Measurements from ENCODE around the gene ZNF276. TPM values are rescaled to one million over a fixed set of nuclear protein-coding genes. Genes with fewer than 3 reads are reported as not detected.

ZNF276 gene
- polyA plus RNA-seq, 4 donors: 20.9 to 39.6 (median 29.8) TPM

DNA sequence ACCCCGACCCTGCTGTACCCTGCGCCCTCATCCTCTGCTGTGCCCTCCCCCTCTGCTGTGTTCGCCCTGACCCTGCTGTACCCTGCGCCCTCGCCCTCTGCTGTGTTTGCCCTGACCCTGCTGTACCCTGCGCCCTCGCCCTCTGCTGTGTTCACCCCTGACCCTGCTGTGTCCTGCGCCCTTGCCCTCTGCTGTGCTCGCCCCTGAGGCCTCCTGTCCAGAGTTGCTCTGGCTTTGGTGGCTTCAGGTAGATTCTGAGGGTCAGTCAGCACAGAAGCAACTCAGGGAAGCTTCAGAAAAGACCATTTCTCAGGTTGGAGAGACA lies 11.5 kb downstream of the ZNF276 start:
- no peak for DNase-seq (ENCODE audit: low read depth in 4 of 4, low spot score in 2 of 4)

DNA sequence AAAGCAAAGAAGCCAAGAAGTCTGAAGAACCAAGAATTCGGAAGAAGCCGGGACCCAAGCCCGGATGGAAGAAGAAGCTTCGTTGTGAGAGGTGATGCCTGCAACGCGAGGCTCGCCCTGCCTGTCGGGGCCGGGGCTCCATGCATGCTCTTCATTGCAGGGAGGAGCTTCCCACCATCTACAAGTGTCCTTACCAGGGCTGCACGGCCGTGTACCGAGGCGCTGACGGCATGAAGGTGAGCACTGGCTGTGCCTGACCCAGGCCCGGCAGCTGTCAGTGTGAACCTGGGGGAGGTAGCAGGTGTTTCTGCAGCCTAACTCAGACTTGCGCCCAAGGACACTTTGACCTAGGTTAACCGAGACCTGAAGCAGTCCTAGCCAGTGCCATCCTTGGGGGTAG lies 12.0 kb downstream of the ZNF276 start:
- DNase-seq (ENCODE audit: low read depth in 4 of 4, low spot score in 2 of 4): no peak

DNA sequence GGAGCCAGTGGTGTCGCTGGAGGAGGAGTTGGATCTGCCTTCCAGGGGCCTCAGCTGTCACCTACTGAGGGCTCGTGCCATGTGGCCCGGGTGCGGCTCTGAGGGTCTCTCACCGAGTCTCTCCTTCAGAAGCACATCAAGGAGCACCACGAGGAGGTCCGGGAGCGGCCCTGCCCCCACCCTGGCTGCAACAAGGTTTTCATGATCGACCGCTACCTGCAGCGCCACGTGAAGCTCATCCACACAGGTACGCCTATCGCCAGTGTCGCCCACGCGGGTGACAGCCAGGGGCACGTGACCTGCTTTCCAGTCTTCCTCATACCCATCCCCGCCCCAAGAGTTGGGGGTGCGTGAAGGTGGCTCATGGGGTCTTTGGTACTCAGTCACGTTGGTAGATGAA lies 12.5 kb downstream of the ZNF276 start:
- DNase-seq (ENCODE audit: low read depth in 4 of 4, low spot score in 2 of 4): no peak

DNA sequence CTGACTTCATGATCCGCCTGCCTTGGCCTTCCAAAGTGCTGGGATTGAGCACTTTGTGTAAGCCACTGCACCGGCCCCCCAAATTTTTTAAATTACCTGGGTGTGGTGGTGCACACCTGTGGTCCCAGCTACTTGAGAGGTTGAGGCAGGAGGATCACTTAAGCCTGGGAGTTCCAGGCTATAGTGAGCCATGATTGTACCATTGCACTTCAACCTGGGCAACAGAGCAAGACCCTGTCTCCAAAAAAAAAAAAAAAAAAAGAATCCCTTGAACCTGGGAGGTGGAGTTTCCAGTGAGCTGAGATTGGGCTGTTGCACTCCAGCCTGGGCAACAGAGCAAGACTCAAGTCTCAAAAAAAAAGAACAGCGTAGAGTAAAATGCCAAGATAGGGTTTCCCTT lies 15.2 kb downstream of the ZNF276 start:
- DNase-seq (ENCODE audit: low read depth in 4 of 4, low spot score in 2 of 4): no peak

DNA sequence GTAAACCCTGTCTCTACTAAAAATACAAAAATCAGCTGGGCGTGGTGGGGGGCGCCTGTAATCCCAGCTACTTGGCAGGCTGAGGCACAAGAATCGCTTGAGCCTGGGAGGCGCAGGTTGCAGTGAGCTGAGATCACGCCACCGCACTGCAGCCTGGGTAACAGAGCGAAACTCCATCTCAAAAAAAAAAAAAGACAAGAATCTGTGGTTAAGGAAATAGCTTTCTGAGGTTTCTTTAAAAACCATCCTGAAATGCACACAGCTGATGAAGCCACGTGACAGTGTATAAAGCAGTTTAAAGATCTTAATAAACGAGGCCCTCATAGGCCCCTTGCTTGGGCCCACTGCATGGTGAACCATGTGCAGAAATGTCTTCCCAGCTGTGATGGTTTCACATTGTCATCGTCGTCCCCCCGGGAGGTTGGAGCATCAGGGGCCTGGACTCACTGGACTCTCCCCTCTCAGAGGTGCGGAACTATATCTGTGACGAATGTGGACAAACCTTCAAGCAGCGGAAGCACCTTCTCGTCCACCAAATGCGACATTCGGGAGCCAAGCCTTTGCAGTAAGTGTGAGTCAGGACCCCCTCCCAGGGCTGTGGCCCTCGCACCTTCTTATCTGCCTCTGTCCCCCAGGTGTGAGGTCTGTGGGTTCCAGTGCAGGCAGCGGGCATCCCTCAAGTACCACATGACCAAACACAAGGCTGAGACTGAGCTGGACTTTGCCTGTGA lies 16.2 kb downstream of the ZNF276 start:
- no peak for DNase-seq (ENCODE audit: low read depth in 4 of 4, low spot score in 2 of 4)

DNA sequence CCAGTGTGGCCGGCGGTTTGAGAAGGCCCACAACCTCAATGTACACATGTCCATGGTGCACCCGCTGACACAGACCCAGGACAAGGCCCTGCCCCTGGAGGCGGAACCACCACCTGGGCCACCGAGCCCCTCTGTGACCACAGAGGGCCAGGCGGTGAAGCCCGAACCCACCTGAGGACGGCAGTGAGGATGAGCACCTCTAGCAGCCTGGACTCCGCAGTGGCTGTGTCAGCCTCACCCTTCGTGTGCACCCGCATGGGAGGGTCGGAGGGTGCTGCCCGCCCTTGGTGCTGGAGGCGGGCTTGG lies 16.7 kb downstream of the ZNF276 start:
- DNase-seq (ENCODE audit: low read depth in 4 of 4, low spot score in 2 of 4): no peak

DNA sequence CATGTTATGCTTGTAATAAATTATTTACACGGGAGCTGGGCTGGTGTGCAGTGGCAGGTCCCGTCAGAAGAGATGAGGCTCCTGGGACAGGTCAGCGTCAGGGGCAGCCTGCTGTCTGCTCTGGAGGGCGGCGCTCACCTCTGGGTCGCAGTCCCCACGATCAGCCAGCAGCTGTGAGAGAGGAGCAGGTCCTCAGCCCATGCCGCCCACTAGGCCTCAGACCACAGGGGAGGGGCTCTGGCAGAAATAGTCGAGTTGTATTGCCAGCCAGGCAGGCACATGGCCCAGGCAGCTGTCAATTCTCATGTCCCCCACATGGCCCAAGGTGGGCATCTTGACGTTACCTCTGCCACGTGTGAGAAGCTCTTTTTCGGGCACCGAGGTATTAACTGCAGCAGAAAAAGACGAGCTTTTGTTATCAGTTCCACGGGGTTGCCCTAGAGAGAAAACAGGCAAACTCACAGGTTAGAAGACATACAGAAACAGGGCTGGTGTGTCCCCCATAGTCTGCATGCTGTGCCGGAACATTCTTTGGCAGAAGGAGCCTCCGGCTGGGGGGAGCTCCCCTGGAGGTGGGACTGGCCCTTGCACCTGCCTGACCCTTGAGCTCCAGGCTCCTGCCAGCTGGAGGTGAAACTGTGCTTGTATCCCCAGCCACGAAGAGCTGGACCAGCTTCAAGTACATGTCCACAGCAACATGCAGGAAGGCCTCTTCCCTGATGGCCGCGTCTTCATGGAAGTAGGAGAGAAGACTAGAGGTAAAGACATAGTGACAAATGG lies 17.4 kb downstream of the ZNF276 start:
- DNase-seq (ENCODE audit: low read depth in 4 of 4, low spot score in 2 of 4): no peak

DNA sequence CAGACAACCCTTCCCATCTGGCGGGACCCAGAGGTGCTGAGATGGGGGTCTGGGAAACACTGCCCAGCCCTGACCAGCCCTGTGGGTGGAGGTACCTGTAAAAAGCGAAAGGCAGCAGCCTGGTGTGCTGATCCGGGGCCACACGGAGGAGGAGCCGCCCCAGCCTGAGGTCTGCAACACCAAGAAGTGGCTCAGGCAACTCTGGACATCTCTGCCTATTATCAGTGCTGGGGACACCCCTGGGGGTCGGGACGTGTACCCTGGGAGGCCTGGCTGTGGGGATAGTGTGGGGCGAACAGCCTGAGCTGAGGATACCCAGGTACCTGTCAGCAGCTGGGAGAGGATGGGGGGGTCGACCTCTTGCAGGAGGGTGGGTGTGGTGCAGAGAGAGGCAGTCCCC lies 18.0 kb downstream of the ZNF276 start:
- no peak for DNase-seq (ENCODE audit: low read depth in 4 of 4, low spot score in 2 of 4)

DNA sequence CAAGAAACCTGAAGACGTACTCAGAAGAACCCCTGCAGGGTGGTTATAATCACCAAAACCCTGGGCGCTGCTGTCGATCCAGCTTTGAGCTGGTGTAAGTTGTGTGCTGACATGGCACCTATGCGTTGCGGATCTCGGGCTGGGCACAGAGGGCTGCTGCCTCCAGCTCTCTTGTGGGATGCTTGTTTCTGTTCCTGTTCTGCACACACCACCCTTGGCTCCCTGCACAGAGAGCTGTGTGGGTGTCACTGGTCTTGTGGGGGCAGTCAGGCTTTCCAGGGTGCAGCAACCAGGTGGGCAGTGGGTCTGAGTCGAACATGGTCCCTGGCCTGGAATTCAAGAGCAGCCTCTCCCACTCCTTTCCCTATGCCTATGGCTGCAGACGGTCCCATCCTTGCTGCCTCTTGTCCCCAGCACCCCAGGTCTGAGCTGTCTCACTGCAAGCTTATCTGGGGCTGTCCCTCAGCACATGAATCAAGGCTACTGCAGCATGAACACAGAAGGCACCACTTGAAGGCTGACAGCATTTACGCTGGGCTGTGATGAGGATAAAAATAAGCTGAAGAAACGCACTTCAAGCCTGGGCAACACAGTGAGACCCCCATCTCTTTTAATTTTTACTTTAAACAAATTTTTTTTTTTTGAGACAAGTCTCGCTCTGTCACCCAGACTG lies 20.1 kb downstream of the ZNF276 start:
- no peak for DNase-seq (ENCODE audit: low read depth in 4 of 4, low spot score in 2 of 4)

DNA sequence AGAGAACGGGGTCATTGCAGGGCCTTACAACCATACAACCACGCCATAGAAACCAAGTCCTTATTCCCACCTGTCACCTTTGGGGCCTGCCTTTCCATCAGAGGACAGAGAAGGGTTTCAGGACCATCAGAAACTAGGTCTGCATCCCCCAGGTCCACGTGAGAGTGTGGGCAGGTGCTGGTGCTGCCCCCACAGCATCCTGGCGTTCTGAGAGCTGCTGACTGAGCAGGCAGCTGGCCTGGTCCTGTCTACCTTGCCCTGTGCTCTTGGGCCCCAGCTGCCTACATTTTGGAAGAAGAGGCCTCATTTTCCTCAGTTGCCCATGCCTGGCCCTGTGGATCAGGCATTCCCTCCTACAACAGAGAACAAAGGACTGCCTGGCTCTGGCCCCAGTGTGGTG lies 21.6 kb downstream of the ZNF276 start:
- no peak for DNase-seq (ENCODE audit: low read depth in 4 of 4, low spot score in 2 of 4)

DNA sequence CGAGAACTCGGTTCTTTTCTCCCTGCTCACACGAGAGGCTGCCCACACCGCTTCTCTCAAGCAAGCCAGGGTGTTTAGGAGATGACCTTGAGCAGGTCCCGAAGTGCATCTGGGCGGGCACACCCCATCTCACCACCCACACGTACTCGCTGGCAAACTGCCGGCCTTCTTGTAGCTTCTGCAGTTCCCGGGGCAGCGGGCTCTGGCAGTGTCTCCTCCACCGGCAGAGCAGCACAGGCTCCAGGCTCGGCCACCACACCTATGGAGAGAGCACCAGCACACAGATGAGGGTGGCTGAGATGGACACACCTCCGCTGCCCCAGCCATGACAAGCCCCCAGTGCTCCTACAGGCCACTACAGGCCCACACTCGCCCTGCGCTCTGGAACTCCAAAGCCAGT lies 23.5 kb downstream of the ZNF276 start:
- DNase-seq (ENCODE audit: low read depth in 4 of 4, low spot score in 2 of 4): no peak

DNA sequence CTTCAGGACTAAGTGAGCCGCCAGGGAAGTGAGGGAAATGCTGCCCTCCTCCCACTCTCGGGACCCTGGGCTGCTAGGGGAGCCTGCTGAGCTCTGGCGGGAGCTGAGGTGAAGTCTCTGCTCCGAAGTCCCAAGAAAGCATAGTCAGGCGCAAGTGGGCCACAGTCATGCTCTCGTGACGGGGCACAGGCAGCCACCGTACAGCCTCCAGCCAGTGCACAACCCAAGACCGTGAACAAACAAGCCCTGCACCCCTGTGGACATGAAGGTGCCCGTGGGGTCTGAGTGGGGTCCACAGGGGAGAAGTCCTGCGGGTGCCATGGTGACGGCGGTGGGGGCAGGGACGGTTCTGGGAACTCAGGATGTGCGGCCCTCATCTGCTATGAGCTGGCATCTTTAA lies 24.7 kb downstream of the ZNF276 start:
- no peak for DNase-seq (ENCODE audit: low read depth in 4 of 4, low spot score in 2 of 4)

DNA sequence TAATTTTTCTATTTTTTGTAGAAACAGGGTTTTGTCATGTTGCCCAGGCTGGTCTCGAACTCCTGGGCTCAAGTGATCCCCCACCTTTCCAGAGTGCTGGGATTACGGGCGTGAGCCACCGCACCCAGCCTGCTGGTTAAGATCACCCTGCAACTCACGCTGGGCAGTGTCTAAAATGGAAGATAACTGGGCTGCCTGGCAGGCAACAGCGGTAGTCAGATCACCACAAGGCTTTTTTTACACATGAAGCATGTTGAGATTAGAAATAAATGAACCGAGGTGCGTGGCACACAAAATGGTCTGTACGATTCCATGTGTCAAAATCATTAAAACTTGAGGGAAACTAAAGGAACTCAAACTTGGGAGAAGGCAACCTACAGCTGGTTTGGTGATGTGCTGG lies 26.7 kb downstream of the ZNF276 start:
- DNase-seq (ENCODE audit: low read depth in 4 of 4, low spot score in 2 of 4): no peak

DNA sequence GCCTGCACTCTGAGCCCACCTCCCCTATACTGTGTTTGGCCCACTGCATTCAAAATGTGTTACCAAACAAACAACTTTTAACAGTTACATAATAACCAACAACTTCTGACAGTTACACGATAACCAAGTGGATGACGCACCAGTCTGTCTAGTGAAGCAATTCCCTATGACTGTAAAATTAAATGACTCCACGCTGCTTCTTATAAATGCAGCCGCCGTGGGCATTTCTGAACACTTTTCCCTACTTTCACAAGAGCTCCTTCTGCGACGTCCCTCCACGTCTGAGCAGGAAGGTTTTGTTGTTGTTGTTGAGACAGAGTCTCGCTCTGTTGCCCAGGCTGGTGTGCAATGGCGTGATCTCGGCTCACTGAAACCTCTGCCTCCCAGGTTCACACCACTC lies 27.6 kb downstream of the ZNF276 start:
- no peak for DNase-seq (ENCODE audit: low read depth in 4 of 4, low spot score in 2 of 4)

DNA sequence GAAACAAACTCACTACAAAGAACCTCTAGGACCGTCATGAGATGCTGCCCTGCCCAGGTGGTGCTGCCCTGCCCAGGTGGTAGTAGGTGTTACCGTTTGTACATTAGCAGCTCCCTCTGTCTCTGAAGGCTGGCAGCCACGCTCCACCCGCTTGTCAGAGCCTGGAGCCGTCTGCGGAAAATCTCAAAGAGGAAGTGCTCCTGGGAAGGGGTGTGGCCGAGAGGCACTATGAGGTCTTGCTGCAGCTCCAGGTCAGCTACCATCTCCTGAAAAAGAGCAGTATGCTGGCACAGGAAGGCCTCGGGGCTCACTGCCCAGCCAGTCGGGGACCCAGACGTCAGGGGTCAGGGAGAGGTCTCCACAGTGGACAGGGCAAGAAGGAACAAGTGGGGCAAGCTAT lies 28.3 kb downstream of the ZNF276 start:
- DNase-seq (ENCODE audit: low read depth in 4 of 4, low spot score in 2 of 4): no peak

DNA sequence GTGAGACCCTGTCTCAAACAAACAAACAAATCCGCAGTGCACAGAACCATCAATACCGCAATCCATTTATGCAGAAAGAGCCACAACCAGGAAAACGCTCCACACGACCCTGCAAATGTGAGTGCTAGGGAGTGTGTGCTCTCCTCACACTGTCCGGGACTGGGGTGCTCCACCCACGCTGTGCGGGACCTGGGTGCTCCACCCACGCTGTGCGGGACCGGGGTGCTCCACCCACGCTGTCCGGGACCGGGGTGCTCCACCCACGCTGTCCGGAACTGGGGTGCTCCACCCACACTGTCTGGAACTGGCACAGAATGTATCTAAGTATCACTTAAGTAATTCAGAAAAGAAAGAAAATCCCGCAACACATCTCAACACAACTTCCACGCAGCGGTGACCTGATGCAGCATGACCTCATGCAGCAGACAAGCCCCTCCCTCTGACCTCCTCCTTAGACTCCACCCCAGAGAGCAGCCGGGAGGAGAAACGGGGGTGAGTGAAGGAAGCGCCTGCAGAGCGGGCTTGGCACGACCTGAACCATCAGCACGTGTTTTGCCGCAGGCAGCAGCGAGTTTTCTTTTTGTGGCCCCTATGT lies 38.5 kb downstream of the ZNF276 start:
- no peak for DNase-seq (ENCODE audit: low read depth in 4 of 4, low spot score in 2 of 4)

DNA sequence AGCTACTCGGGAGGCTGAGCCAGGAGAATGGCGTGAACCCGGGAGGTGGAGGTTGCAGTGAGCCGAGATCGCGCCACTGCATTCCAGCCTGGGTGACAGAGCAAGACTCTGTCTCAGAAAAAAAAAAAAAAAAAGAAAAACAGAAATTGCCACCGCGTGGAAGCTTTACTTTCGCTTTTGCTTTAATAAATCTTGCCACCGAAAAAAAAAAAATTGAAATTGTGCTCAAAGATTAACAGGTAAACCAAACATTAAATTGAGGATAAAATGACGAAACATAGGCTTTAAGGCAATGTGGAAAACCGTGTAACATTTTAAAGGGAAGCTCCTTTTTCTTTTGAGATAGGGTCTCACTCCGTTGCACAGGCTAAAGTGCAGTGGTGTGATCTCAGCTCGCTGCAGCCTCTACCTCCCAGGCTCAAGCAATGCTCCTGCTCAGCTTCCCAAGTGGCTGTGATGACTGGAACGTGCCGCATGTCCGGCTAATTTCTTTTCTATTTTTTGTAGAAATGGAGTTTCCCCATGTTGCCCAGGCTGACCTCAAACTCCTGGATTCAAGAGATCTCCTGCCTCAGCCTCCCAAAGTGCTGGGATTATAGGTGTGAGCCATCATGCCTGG lies 40.1 kb downstream of the ZNF276 start:
- no peak for DNase-seq (ENCODE audit: low read depth in 4 of 4, low spot score in 2 of 4)

DNA sequence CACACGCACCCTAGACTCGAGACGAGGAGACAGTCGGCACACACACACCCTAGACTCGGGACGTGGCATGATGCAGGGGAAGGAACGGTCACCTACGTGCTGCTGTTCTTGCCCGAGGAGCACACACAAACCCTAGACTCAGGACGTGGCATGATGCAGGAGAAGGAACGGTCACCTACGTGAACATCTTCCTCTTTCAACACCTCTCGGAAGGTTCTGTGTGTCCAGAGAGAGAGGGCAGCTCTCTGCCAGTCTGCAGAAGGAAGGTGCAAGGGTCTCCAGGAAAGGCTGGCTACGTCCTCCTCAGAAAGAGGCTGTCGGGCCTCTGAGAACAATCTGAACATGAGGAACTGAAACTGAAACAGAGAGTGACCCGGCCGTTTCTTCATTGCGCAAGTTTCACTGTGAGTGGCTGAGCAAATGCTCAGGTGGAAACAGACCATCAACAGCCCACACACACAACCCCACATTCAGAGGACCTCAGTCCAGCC lies 43.4 kb downstream of the ZNF276 start:
- no peak for DNase-seq (ENCODE audit: low read depth in 4 of 4, low spot score in 2 of 4)

DNA sequence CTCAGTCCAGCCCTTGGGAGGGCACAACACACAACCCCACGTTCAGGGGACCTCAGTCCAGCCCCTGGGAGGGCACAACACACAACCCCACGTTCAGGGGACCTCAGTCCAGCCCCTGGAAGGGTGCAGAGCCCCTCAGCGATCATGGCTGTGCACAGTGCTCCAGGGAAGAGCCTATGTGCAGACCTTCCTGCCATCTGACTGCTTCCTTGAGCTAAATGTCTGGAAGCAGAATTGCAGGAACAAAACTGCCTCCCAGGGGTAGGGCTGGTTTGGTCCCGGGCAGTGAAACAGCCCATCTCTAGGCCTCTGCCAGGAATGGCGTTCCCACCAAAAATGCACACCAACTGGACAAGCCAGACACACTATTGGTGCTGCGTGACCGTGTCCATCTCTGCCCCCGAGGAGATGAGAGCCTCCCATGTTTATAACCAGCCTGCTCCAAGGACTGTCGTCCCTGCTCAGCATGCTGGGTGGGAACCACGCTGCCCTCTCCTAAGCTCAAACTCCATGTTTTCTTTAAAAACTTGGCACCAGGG lies 44.0 kb downstream of the ZNF276 start:
- no peak for DNase-seq (ENCODE audit: low read depth in 4 of 4, low spot score in 2 of 4)

DNA sequence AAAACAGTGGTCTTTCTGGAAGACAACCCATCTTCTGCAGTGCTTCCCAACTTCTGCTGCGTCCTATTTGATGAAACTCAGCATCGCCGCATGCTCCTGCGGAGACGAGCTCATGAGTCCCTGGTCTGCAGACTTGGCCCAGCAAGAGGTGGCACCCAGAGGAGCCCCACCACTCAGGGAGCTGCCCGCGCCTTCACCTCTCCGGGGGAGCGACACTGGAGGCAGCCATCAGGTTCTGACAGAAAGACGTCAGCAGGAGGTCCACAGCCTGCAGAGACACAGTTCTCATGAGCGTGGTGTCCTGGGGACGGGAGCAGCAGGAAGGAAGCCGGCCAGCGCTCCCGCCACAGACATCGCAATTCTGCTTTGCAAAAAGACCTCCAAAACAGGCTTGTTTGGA lies 49.0 kb downstream of the ZNF276 start:
- no peak for DNase-seq (ENCODE audit: low read depth in 4 of 4, low spot score in 2 of 4)

DNA sequence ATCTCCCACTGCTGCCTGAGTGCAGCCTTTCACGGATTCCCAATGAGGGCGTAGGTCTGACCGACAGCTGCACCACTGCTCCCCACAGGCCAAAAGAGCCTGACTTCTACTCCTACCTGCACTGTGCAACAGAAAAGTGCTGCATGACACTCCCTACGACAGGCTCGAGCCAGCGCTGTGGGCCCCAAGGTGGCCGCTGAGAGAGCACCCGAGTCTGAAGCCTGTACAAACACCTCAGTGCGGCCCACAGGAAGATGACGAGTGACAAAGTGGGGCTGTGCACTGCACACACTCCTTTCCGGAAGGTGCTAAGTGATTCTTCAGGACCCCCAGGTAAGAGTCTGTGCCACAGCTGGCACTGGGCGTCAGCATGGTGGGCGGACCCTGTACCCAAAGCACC lies 53.9 kb downstream of the ZNF276 start:
- no peak for DNase-seq (ENCODE audit: low read depth in 4 of 4, low spot score in 2 of 4)

Data from left renal cortex interstitium (tissue), 4 donors.